HT1080 (cell line): Measurements from ENCODE around the gene TTC34. TPM values are rescaled to one million over a fixed set of nuclear protein-coding genes. Genes with fewer than 3 reads are reported as not detected.
A peak's percentile ranks its signal among the peaks of the same experiment; 100 is the strongest.

Source experiments
- DNase-seq: peaks from one replicate; pipeline ENCODE4 v3.0.0-alpha.2; 2015; ENCODE audit warnings: low read depth
- polyA plus RNA-seq, 2 experiments: library from polyadenylated mRNA; depleted of rRNA; stranded (reverse); fragments of >200 nt; gene quantifications; 2 replicates each; pipeline ENCODE4 v1.2.3, GENCODE V29; 2015
- total RNA-seq: library from RNA; depleted of rRNA; stranded (reverse); fragments of >200 nt; shearing (Covaris generic); gene quantifications from 2 replicates; pipeline ENCODE4 v1.2.3, GENCODE V29; 2014; rRNA removed

The TTC34 gene
- 0.10 and 0.13 TPM in 2 replicates for total RNA-seq
- polyA plus RNA-seq (2015; cell fraction: cytosol; rRNA removed), result 0.03 and 0.05 TPM in 2 replicates
- 1.2 and 1.5 TPM in 2 replicates for polyA plus RNA-seq (2015; cell fraction: nucleus; rRNA removed)

DNA sequence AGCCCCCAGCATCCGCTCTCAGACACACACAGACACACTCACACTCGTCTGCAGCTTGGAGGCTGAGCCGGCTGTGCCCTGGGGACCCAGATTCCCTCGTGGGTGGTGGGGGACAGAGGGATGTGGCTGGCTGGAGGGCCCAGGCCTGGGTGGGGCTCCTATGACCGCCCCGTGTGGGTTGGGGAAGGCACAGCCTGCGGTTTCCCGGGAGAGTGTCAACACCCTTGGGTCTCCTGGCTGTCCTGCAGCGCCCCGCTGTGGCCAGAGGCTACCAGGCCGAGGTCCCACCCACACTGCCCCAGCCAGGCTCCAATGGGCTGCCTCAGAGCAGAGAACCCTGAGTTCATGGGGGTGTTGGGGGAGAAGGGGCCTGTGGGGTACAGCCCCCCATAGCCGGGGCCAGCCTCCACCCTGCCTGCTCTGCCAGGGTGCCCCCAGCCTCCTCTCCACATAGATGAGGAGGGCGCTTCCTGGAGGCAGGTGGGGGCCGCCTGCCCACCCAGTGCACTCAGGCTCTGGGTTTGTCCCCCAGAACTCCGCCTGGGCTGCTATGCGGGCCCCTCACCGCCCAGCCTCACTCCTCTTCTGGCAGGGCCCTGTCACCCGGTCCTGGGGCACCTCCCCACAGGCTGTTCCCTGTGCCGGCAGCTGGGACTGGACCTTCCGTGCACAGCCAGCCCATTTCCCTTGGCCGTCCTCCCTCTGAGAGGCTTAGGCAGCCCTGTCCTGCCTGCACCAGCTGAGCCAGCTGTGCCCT lies at the start of gene TTC34:
TSS of gene TTC34 (minus strand) at position 159 of the 757 bp plus-strand sequence. CDS start 866 bp downstream, outside the sequence.
- DNase-seq, result no peak

- DNase-seq, result no peak
These were observed 49.0 kb upstream of the TTC34 start for GRCh38 chr1:2850502-2850901.

GRCh38 chr1:2848006-2848670 lies 46.6 kb upstream of the TTC34 start:
- DNase-seq, result no peak

DNA sequence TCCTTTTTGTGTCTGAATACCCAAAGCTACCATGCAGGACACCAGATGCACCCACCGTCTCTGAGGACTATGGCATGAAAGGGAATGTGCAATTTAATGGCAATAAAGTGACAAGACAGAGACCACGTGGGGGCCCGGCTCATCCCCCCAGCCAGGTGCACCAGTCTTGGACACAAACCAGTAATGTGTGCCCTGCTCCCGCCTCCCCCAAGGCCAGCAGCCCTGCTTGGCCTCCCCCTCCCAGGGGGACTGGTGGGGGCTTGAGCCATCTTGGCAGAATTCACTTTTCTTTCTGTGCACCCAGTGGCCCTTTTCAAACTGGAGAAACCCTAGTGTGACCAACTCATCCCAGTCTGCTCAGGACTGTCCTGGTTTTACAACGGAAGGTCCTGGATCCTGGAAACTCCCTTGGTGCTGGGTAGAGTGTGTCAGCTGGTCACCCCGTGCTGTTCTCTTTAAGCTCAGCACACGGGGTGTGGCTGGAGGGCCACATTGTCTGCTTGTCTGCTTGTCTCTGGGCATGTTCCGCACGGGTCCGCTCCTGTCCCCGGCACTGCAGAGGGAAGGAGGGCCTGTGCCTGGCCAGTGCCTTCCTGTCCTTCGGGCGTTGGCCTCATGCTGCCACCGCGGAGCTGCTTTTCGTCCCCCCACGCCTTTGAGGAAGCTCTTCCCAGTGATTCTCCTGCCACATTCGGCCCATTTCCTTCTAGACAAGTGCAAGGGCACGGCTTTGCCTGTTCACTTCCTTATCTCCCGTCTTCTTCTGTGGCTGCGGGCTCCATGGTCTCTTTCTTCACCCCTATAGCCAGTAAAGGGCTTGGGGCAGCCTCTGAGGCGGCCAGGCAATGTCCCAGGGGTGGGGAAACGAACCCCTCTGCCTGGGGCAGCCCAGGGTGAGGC lies 45.8 kb upstream of the TTC34 start:
- DNase-seq, result no peak

- DNase-seq, result no peak
These were observed 44.4 kb upstream of the TTC34 start for GRCh38 chr1:2845869-2846268.

GRCh38 chr1:2840036-2840809 lies 38.7 kb upstream of the TTC34 start:
- DNase-seq, result peak; percentile 6

DNA sequence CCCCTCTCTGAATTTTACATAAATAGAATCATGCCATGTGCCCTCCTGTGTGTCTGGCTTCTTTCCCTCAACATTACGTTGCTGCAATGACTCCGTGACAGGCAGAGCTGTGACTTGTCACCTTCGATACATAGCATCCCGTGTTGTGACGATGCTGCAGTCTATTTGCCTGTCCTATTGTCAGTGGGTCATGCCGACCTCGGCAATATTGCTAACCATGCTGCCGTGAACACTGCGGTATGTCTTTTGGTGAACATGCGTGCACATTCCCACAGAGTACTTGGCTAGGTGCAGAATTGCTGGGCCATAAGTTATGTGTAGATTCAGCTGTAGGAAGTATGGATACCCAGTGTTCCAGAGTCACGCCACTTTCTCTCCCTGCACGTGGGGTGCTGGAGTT lies 36.3 kb upstream of the TTC34 start:
- DNase-seq, result no peak

- no peak for DNase-seq
These were observed 35.8 kb upstream of the TTC34 start for GRCh38 chr1:2837316-2837715.

GRCh38 chr1:2836333-2836970 lies 35.0 kb upstream of the TTC34 start:
- no peak for DNase-seq

DNA sequence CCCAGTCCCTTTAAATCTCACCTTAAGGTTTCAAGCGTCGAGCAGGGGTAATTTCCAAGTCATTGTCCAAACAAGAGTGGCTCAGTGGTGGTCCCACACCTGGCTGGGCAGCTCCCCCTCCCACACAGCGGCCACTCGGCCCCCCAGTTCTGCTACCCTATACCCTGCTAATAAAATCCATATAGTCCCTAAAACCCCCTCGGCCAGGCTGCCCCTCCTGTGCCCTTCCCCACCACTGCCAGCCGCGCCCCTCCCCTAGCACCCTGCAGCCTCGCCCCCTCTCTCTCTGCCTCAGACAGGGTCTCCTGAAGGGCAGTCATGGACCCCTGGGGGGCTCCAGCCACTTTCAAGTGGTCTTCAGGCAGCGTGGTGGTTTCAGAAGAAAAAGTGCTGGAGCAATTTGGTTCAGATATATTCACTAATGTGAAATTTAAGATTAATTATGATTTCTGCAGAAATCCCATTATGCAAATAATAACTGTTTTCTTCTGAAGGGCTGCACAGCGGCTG lies 34.2 kb upstream of the TTC34 start:
- DNase-seq, result no peak

DNA sequence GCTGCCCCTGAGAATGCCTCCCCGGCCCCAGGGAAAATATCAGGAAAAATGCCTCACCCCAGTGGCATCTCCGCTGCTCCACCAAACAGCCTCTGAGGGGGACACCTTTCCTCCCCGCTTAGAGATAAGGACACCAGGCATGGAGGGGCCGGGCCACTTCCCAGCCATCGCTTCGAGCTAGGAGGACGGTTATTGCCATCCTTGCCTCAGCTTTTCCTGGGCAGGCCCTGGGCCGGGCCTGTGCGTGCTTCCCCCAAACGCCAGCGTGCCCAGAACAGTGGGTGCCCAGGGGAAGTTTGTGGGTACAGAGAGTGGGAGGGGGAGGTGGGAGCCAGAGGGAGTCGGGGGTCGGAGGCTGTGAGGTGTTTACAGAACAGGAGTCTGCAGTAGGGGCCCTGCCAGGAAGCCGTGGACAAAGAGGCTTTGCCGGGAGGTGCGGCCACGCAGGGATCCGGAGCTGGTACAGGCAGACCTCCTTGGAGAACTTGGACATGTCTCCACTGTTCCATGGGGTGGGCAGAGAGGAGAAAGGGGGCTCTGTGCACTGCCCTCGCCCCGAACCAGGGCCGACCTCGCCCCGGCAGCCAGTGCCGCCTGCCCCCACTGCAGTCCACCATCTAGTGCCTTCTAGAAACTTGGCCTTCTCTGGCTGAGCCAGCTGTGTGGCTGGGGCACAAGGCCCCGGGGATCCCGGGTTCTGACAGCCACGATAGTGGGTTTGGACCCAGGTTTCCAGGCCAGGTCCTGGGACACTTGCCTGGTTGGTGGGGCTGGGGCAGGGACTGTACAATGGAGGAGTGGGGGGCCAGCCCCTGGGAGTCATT lies 33.5 kb upstream of the TTC34 start:
- DNase-seq, result no peak

DNA sequence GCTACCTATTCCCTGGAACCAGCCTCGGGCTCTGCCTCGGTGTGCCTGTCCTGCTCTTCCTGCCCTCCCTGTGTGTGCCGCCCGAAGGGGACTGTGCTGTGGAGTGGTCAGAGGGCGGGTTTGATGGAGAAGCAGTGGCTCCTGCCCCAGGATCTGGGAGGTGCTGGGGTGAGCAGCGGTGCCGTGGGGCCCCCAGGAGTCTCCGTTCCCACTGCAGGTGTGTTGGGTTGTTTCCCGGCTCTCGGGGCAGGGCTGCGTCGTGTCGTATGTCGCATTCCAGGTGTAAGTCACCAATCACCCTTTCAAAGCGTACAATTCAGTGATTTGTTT lies 32.6 kb upstream of the TTC34 start:
- no peak for DNase-seq

DNA sequence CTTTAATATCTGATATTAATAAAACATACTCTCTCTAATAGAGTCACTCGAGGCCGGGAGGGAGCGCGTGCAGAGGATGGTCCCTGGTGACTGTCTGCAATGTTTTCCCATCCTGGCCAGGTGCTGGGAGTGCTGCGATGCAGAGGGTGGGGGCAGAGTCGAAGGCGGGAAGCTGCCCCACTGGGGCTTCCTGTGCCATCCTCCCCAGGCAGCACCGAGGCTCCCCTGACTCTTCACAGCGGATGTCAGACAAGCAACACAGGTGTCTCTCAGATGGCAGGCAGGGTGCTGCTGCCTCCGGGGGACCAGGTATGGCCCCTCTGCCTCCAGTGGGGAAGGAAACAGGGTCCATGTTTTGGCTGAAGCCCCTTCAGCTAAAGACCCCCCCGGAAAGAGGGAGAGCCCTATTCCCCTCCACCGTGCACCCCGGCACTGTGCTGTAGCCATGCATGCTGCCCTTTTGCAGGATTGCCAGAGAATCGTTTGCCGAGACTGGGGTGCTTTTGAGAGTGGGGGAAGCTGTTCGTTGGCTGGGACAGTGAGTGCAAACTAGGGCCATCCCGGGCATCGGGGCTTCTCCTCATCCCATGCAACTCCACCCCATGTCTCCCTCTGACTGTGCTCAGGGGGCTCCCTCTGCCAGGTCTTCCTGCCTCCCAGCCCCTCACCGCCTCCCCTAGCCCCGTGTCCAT lies 32.1 kb upstream of the TTC34 start:
- no peak for DNase-seq

- DNase-seq, result no peak
These were observed 31.3 kb upstream of the TTC34 start for GRCh38 chr1:2832506-2833453.

DNA sequence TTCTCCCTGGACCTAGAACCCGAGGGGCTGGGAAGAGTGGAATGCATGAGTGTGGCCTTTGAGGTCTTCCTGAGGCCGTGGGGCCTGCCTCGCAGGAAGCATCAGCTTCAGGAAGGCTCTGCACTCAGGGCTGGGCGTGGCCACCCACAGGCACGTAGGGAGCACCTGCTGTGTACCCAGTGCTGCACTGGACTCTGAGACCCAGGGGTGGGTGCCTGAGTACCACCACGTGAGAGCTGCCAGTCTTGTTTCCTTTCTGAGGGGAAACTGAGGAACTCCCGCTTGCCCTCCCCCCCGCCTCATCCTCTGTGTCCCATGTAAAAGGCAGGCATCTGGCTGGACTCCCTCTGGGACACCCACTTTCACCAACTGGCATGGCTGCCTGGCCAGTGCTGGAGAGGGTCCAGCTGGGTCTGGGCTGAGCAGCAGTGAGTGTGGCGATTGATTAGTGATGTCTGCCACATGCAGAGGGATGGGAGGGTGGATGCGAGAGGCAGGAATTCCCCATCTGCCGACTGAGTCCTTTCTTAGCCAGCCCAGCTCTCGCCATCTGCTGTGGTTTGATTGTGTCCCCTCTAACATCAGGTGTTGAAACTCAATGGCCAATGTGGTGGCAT lies 30.2 kb upstream of the TTC34 start:
- DNase-seq, result no peak

GRCh38 chr1:2830761-2831425 lies 29.4 kb upstream of the TTC34 start:
- DNase-seq, result no peak
